Hindlimb muscle (tissue), 1 donor: ENCODE results near the gene CAP1. TPM values are rescaled to one million over a fixed set of nuclear protein-coding genes. Genes with fewer than 3 reads are reported as not detected.

ENCODE experiments used
- DNase-seq: peaks from one replicate; pipeline ENCODE4 v3.0.0-alpha.2; 2013
- polyA plus RNA-seq: library from polyadenylated mRNA; unstranded; fragments of 120-200 nt; gene quantifications from one replicate; pipeline ENCODE4 v1.2.1, GENCODE V29; 2013; ENCODE audit not compliant: insufficient read length

CAP1 gene
- polyA plus RNA-seq, 1 donor = 80.4 TPM

- no peak for DNase-seq
These were observed 18.9 kb downstream of the CAP1 start for GRCh38 chr1:40059338-40059959.

GRCh38 chr1:40059960-40060750 is 19.6 kb downstream of the CAP1 start:
- no peak for DNase-seq

GRCh38 chr1:40064797-40065499 is 24.4 kb downstream of the CAP1 start:
- DNase-seq = no peak

GRCh38 chr1:40067023-40067422 is 26.5 kb downstream of the CAP1 start:
- DNase-seq = no peak

GRCh38 chr1:40067851-40068250 is 27.3 kb downstream of the CAP1 start:
- no peak for DNase-seq

GRCh38 chr1:40072142-40072541 is 31.6 kb downstream of the CAP1 start:
- DNase-seq = no peak

GRCh38 chr1:40073062-40073461 is 32.5 kb downstream of the CAP1 start:
- no peak for DNase-seq

GRCh38 chr1:40075266-40075665 is 34.7 kb downstream of the CAP1 start:
- DNase-seq = no peak

GRCh38 chr1:40076895-40077312 is 36.4 kb downstream of the CAP1 start:
- DNase-seq = no peak

GRCh38 chr1:40078512-40079333 is 38.2 kb downstream of the CAP1 start:
- no peak for DNase-seq

- DNase-seq = no peak
These were observed 39.4 kb downstream of the CAP1 start for GRCh38 chr1:40079774-40080400.

- DNase-seq = no peak
These were observed 41.3 kb downstream of the CAP1 start for GRCh38 chr1:40081871-40082270.

GRCh38 chr1:40084750-40085149 is 44.2 kb downstream of the CAP1 start:
- DNase-seq = peak; percentile 22

GRCh38 chr1:40090652-40091355 is 50.3 kb downstream of the CAP1 start:
- DNase-seq = no peak

GRCh38 chr1:40092241-40092640 is 51.7 kb downstream of the CAP1 start:
- DNase-seq = no peak

- no peak for DNase-seq
These were observed 52.4 kb downstream of the CAP1 start for GRCh38 chr1:40092706-40093639.

- DNase-seq = no peak
These were observed 54.1 kb downstream of the CAP1 start for GRCh38 chr1:40094466-40095110.

GRCh38 chr1:40095806-40096205 is 55.3 kb downstream of the CAP1 start:
- DNase-seq = no peak

GRCh38 chr1:40096646-40096976 is 56.1 kb downstream of the CAP1 start:
- DNase-seq = no peak
